H1 (cell line): Measurements from ENCODE around the gene ACAD9. TPM values are rescaled to one million over a fixed set of nuclear protein-coding genes. Genes with fewer than 3 reads are reported as not detected.

Experiments
- CTCF ChIA-PET: fragments of 300-600 bp; sonication (Branson Sonifier 250); formaldehyde crosslinking; loops from one replicate; lab custom pipeline; 2021; ENCODE audit not compliant: partially characterized antibody; lab: Charles Lee
- POLR2A ChIA-PET: fragments of 300-600 bp; sonication (Branson Sonifier 250); formaldehyde crosslinking; loops from one replicate; lab custom pipeline; 2021; ENCODE audit warnings: inconsistent platforms; ENCODE audit not compliant: partially characterized antibody; lab: Charles Lee
- DNase-seq, 2 experiments: peaks; one replicate each; pipeline versions ENCODE4 v3.0.0 to v3.0.0-alpha.2; 2010 to 2022; ENCODE audit warnings: low spot score in 2 of 2, low read depth in 1 of 2, mixed read lengths in 1 of 2
- FAIRE-seq: peaks from 2 replicates; lab custom pipeline; 2011; peaks lifted over from hg19 to GRCh38; lab: Jason Lieb, UNC
- H2AFZ ChIP-seq: 2 replicates; pipeline ENCODE4 v1.8.1; 2012; ENCODE audit warnings: low read length, inconsistent platforms
- H2AK5ac ChIP-seq: 2 replicates; pipeline ENCODE4 v1.6.1; 2013; ENCODE audit warnings: low read depth, low read length
- H2BK120ac ChIP-seq: replicated peaks from 2 replicates; pipeline ENCODE3; 2013; ENCODE audit warnings: low read depth, low read length, inconsistent platforms
- H2BK12ac ChIP-seq: 2 replicates; pipeline ENCODE4 v1.6.1; 2013; ENCODE audit warnings: low read depth, low read length
- H2BK15ac ChIP-seq: 2 replicates; pipeline ENCODE4 v1.6.1; 2013; ENCODE audit warnings: low read length
- H2BK20ac ChIP-seq: 2 replicates; pipeline ENCODE4 v1.6.1; 2013; ENCODE audit warnings: low read length
- H2BK5ac ChIP-seq: 2 replicates; pipeline ENCODE4 v1.6.1; 2013; ENCODE audit warnings: low read depth, low read length
- H3K14ac ChIP-seq: 2 replicates; pipeline ENCODE4 v1.6.1; 2013; ENCODE audit warnings: inconsistent platforms; ENCODE audit not compliant: insufficient read length
- H3K18ac ChIP-seq: 2 replicates; pipeline ENCODE4 v1.6.1; 2013; ENCODE audit warnings: low read length; ENCODE audit errors: extremely low read depth
- H3K23ac ChIP-seq: 2 replicates; pipeline ENCODE4 v1.6.1; 2013; ENCODE audit warnings: inconsistent platforms; ENCODE audit not compliant: insufficient read length
- H3K23me2 ChIP-seq: 2 replicates; pipeline ENCODE4 v1.6.1; 2013; ENCODE audit warnings: low read depth, low read length
- H3K27ac ChIP-seq: 2 replicates; pipeline ENCODE4 v1.6.1; 2011; ENCODE audit warnings: low read depth, low read length, inconsistent platforms
- H3K27me3 ChIP-seq, 4 experiments: replicated peaks in 1 of 4; 1 replicate in 1 of 4; 2 replicates in 3 of 4; pipeline versions ENCODE4 v1.6.1 to v1.8.1; 2011 to 2013; ENCODE audit warnings: low read length in 3 of 4, mild to moderate bottlenecking in 3 of 4, inconsistent platforms in 2 of 4, mixed read lengths in 2 of 4, moderate library complexity in 1 of 4; ENCODE audit not compliant: control insufficient read depth in 3 of 4, insufficient read depth in 3 of 4; ENCODE audit errors: extremely low read depth in 1 of 4
- H3K36me3 ChIP-seq, 4 experiments: 2 replicates each; pipeline versions ENCODE4 v1.6.1 to v1.8.1; 2011 to 2013; ENCODE audit warnings: mild to moderate bottlenecking in 4 of 4, low read length in 3 of 4, moderate library complexity in 2 of 4, control low read depth in 1 of 4, inconsistent platforms in 1 of 4; ENCODE audit not compliant: insufficient read depth in 4 of 4, control insufficient read depth in 2 of 4
- H3K4ac ChIP-seq: replicated peaks from 2 replicates; pipeline ENCODE3; 2013; ENCODE audit warnings: low read length, low read depth, mixed read lengths, inconsistent platforms; ENCODE audit not compliant: insufficient read length
- H3K4me1 ChIP-seq, 4 experiments: replicated peaks in 1 of 4; 1 replicate in 1 of 4; 2 replicates in 3 of 4; pipeline versions ENCODE4 v1.6.1 to v1.8.1; 2011 to 2013; ENCODE audit warnings: low read length in 3 of 4, inconsistent platforms in 2 of 4, mixed read lengths in 1 of 4; ENCODE audit not compliant: insufficient read depth in 4 of 4, control insufficient read depth in 3 of 4
- H3K4me2 ChIP-seq, 2 experiments: 2 replicates each; pipeline versions ENCODE4 v1.6.1 to v1.8.1; 2011 to 2013; ENCODE audit warnings: low read depth in 2 of 2, low read length in 2 of 2, control low read depth in 1 of 2, inconsistent platforms in 1 of 2, mild to moderate bottlenecking in 1 of 2; ENCODE audit not compliant: insufficient read depth in 1 of 2
- H3K4me3 ChIP-seq, 4 experiments: fragments of 200-600, 300-600 bp in 1 of 4; sonication (generic), shearing (Covaris generic), sonication (Bioruptor Twin) in 1 of 4; 2 replicates each; pipeline versions ENCODE4 v1.5.1 to v1.8.1; 2011 to 2016; ENCODE audit warnings: low read length in 4 of 4, low read depth in 3 of 4, control low read depth in 2 of 4, inconsistent platforms in 2 of 4, mild to moderate bottlenecking in 2 of 4, mixed read lengths in 1 of 4, moderate library complexity in 1 of 4; ENCODE audit not compliant: insufficient read depth in 2 of 4; ENCODE audit errors: extremely low read depth in 1 of 4
- H3K56ac ChIP-seq: replicated peaks from 2 replicates; pipeline ENCODE3; 2013; ENCODE audit warnings: low read depth, mild to moderate bottlenecking, mixed read lengths, low read length, inconsistent platforms; ENCODE audit not compliant: insufficient read length
- H3K79me1 ChIP-seq: 2 replicates; pipeline ENCODE4 v1.6.1; 2013; ENCODE audit warnings: low read depth, low read length, control low read depth
- H3K79me2 ChIP-seq, 2 experiments: 2 replicates each; pipeline versions ENCODE4 v1.6.1 to v1.8.1; 2012 to 2013; ENCODE audit warnings: low read length in 2 of 2, mild to moderate bottlenecking in 2 of 2, inconsistent platforms in 1 of 2; ENCODE audit not compliant: insufficient read depth in 2 of 2, control insufficient read depth in 1 of 2
- H3K9ac ChIP-seq, 4 experiments: replicated peaks in 1 of 4; 1 replicate in 1 of 4; 2 replicates in 3 of 4; pipeline versions ENCODE4 v1.6.1 to v1.8.1; 2011 to 2013; ENCODE audit warnings: low read depth in 3 of 4, low read length in 3 of 4, control low read depth in 2 of 4, mild to moderate bottlenecking in 2 of 4, moderate library complexity in 2 of 4, inconsistent platforms in 1 of 4; ENCODE audit errors: extremely low read depth in 1 of 4
- H3K9me3 ChIP-seq, 2 experiments: 2 replicates each; pipeline versions ENCODE4 v1.6.1 to v1.8.1; 2012 to 2013; ENCODE audit warnings: mild to moderate bottlenecking in 2 of 2, moderate library complexity in 2 of 2, control low read depth in 1 of 2, inconsistent platforms in 1 of 2, low read depth in 1 of 2, low read length in 1 of 2, mixed read lengths in 1 of 2; ENCODE audit not compliant: insufficient read depth in 2 of 2
- H4K20me1 ChIP-seq, 2 experiments: replicated peaks in 1 of 2; 2 replicates each; pipeline versions ENCODE3 to v1.8.1; 2011 to 2013; ENCODE audit warnings: inconsistent platforms in 2 of 2, low read length in 2 of 2, mild to moderate bottlenecking in 1 of 2; ENCODE audit not compliant: insufficient read depth in 2 of 2, control insufficient read depth in 1 of 2
- H4K5ac ChIP-seq: 2 replicates; pipeline ENCODE4 v1.6.1; 2013; ENCODE audit warnings: low read length, low read depth, mixed read lengths, inconsistent platforms; ENCODE audit not compliant: insufficient read length
- H4K8ac ChIP-seq: 2 replicates; pipeline ENCODE4 v1.8.0; 2013; ENCODE audit warnings: mild to moderate bottlenecking, moderate library complexity, low read length, inconsistent platforms; ENCODE audit not compliant: insufficient read depth; ENCODE audit errors: extremely low read depth
- H4K91ac ChIP-seq: replicated peaks from 2 replicates; pipeline ENCODE3; 2013; ENCODE audit warnings: low read length, mixed read lengths, inconsistent platforms; ENCODE audit not compliant: insufficient read length
- ATF3 ChIP-seq: IDR thresholded peaks from 2 replicates; pipeline ENCODE4 v1.6.1; 2011; ENCODE audit warnings: low read depth, mild to moderate bottlenecking, low read length; ENCODE audit not compliant: insufficient read depth
- BACH1 ChIP-seq: IDR thresholded peaks from 2 replicates; pipeline ENCODE4 v1.6.1; 2012; ENCODE audit warnings: low read length, improper control_type of control experiment
- CHD2 ChIP-seq: IDR thresholded peaks from 2 replicates; pipeline ENCODE4 v1.6.1; 2012; ENCODE audit warnings: low read length, improper control_type of control experiment
- JUN ChIP-seq: IDR thresholded peaks from 2 replicates; pipeline ENCODE4 v1.6.1; 2011; ENCODE audit warnings: low read depth, mild to moderate bottlenecking, improper control_type of control experiment, low read length
- KDM4A ChIP-seq: IDR thresholded peaks from one replicate; pipeline ENCODE4 v1.7.1; 2012; ENCODE audit warnings: low read depth, mild to moderate bottlenecking, moderate library complexity, low read length, inconsistent platforms; ENCODE audit not compliant: severe bottlenecking
- PHF8 ChIP-seq: fragments of 200-600 bp; sonication (generic); conservative IDR thresholded peaks from 2 replicates; pipeline ENCODE4 v1.7.1; 2012; ENCODE audit warnings: low read depth, mild to moderate bottlenecking, inconsistent platforms, low read length, moderate library complexity
- RFX5 ChIP-seq: IDR thresholded peaks from 2 replicates; pipeline ENCODE4 v1.6.1; 2011; ENCODE audit warnings: low read depth, low read length, improper control_type of control experiment, borderline replicate concordance
- RNF2 ChIP-seq: fragments of 200-900, 300-1000 bp; sonication (generic); IDR thresholded peaks from 2 replicates; pipeline ENCODE4 v1.7.1; 2016; ENCODE audit warnings: borderline replicate concordance, low read depth, mild to moderate bottlenecking, antibody characterized with exemption, low read length; ENCODE audit not compliant: poor library complexity, severe bottlenecking; ENCODE audit errors: missing control alignments
- TBP ChIP-seq: IDR thresholded peaks from 2 replicates; pipeline ENCODE4 v1.6.1; 2011; ENCODE audit warnings: low read depth, low read length, improper control_type of control experiment
- WGBS, 2 experiments: shearing (Covaris generic) in 1 of 2; methylation state at CpG; one replicate each; pipeline versions ENCODE4 v1.1.6 to v1.1.7; 2013 to 2015; ENCODE audit warnings: low lambda C conversion rate in 2 of 2, mixed read lengths in 2 of 2, inconsistent platforms in 1 of 2, low coverage in 1 of 2, missing lambda C conversion rate in 1 of 2; ENCODE audit not compliant: insufficient replicate concordance in 2 of 2, insufficient coverage in 1 of 2, insufficient read length in 1 of 2; ENCODE audit errors: extremely low coverage in 1 of 2, missing lambda C conversion rate in 1 of 2; 5-methylcytosine and 5-hydroxymethylcytosine counted together
- polyA plus RNA-seq, 7 experiments: library from polyadenylated mRNA; depleted of rRNA in 3 of 7; stranded (reverse) in 5 of 7; unstranded in 2 of 7; fragments of >200 nt in 5 of 7; fragments of 200-250 nt in 2 of 7; gene quantifications; 1 replicate in 5 of 7; 2 replicates in 1 of 7; 4 replicates in 1 of 7; pipeline versions ENCODE4 v1.2.1 to v1.2.3, GENCODE V29; 2011 to 2013; ENCODE audit warnings: missing spikeins in 2 of 7, mixed read lengths in 2 of 7
- total RNA-seq: library from RNA; stranded (reverse); fragmentation: NEBNext Ultra II Directional; extraction: Animal tissue kit (Norgen Biotek cat#: 25700); gene quantifications from 2 replicates; pipeline ENCODE4 v1.2.1, GENCODE V29; 2021
- TF ChIP-seq, protein P1 (sequence below), 3 experiments: IDR thresholded peaks; 1 replicate in 2 of 3; 2 replicates in 1 of 3; pipeline versions ENCODE4 v1.5.1 to v1.6.1; 2011; ENCODE audit warnings: low read length in 3 of 3, mild to moderate bottlenecking in 3 of 3, inconsistent platforms in 2 of 3, low read depth in 1 of 3, moderate library complexity in 1 of 3; ENCODE audit not compliant: insufficient read depth in 1 of 3; ENCODE audit errors: control extremely low read depth in 1 of 3

ACAD9 gene
- total and polyA plus RNA-seq, 2 of the 8 experiments (the other 6 are each of a cell fraction or from before 2014, with no cell fraction given) = 27.5 to 28.9 TPM

DNA sequence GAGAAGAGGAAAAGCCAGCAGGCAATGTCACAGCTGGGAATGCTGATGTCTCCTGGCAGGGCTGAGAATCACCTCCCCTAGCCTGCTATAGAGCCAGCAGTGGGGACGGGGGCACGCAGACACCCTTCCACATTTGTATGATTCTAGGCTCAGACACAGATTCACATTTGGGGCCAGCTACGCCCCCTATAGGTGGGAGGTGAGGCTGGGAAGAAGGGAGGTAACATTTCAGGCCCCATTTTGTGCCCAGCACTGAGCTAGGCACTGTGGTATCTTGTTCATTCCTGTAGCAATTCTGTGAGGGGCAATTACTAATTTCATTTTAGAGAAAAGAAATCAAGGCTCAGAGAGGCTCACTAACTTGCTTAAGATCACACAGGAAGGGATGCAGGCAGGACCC lies 15.9 kb upstream of the ACAD9 start:
- H3K4me3 ChIP-seq = no peak overlapping the region
- no peak overlapping the region for H3K9ac ChIP-seq
- H3K79me2 ChIP-seq = no peaks in the 10 kb centered on the region
- no peak overlapping the region for H3K4me2 ChIP-seq
- no peak overlapping the region for H3K27ac ChIP-seq
- DNase-seq = peak in 1 of 2 experiments; percentile 54
- no peaks in the 10 kb centered on the region; a peak in 1 of 8 replicates for H3K36me3 ChIP-seq
- H3K23me2 ChIP-seq = no peaks in the 10 kb centered on the region
- H2BK20ac ChIP-seq = no peak overlapping the region
- H3K56ac ChIP-seq = no peak overlapping the region
- no peak overlapping the region for H2BK12ac ChIP-seq
- no peak overlapping the region for H2BK5ac ChIP-seq
- H2AFZ ChIP-seq = no peak overlapping the region
- no peak overlapping the region for H4K8ac ChIP-seq
- no peak overlapping the region for H3K18ac ChIP-seq
- no peaks in the 10 kb centered on the region for H3K27me3 ChIP-seq
- peaks cover 24 to 30% of the 10 kb centered on the region in 2 experiments for H3K9me3 ChIP-seq
- H4K91ac ChIP-seq = no peak overlapping the region
- no peak overlapping the region for H2BK15ac ChIP-seq
- no peak for FAIRE-seq
- WGBS, 2 experiments = 77% methylated on average over 3 of the region's 3 CpGs; no CpG with 5 or more reads in 1 of the 2 experiments
- no peaks in the 10 kb centered on the region for H4K20me1 ChIP-seq
- H3K4me1 ChIP-seq = peaks cover 0 to 6% (median 0%) of the 10 kb centered on the region in 4 experiments; a peak in 1 of 7 replicates
- H4K5ac ChIP-seq = no peak overlapping the region
- ChIA-PET POLR2A (interaction anchor here (1.0 kb wide), 1 partner anchor 16 kb away, joined by 3 read pairs; no protein-coding TSS in a partner anchor), CTCF (interaction anchor here (0.6 to 7.0 kb wide), 9 partner anchors 8 to 172 kb away, joined by 3 to 42 read pairs (median 3); partner anchors contain the start of gene ACAD9)
- H3K79me1 ChIP-seq = no peaks in the 10 kb centered on the region
- no peak overlapping the region for H3K4ac ChIP-seq
- no peak overlapping the region for H3K14ac ChIP-seq
- no peak overlapping the region for H2BK120ac ChIP-seq
- no peak overlapping the region for H2AK5ac ChIP-seq
- no peak overlapping the region for H3K23ac ChIP-seq
- TF ChIP-seq CHD2 (no peak), TBP (no peak), RFX5 (no peak), PHF8 (no peak), BACH1 (no peak), JUN (no peak), ATF3 (no peak), KDM4A (no peak), RNF2 (no peak)
- TF ChIP-seq, protein P1, sequence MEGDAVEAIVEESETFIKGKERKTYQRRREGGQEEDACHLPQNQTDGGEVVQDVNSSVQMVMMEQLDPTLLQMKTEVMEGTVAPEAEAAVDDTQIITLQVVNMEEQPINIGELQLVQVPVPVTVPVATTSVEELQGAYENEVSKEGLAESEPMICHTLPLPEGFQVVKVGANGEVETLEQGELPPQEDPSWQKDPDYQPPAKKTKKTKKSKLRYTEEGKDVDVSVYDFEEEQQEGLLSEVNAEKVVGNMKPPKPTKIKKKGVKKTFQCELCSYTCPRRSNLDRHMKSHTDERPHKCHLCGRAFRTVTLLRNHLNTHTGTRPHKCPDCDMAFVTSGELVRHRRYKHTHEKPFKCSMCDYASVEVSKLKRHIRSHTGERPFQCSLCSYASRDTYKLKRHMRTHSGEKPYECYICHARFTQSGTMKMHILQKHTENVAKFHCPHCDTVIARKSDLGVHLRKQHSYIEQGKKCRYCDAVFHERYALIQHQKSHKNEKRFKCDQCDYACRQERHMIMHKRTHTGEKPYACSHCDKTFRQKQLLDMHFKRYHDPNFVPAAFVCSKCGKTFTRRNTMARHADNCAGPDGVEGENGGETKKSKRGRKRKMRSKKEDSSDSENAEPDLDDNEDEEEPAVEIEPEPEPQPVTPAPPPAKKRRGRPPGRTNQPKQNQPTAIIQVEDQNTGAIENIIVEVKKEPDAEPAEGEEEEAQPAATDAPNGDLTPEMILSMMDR (IDR thresholded peaks at IDR 0.05; ENCODE audit: control extremely low read depth in 1 of 3, insufficient read depth in 1 of 3, low read depth in 1 of 3, low read length in 3 of 3) = peak; percentile 41 to 66 (median 64)
